Activated CD8-positive, alpha-beta memory T cell treated with anti-CD3 and anti-CD28 coated beads, Interleukin-2, amount 50 U/mL, for 4 hours (primary cell): ENCODE results near the gene EP400.
"Not testable (repeated sequence)": the region's sequence is repeated elsewhere in the genome, so short reads cannot be mapped to it uniquely, and the experiment has no call there.

ENCODE experiments used
- DNase-seq: peaks from one replicate; pipeline ENCODE4 v3.0.0-alpha.2; 2020

EP400 gene

GRCh38 chr12:131928711-131929580 is 20.8 kb upstream of the EP400 start, which contains the start of gene PUS1:
Gene PUS1 (plus strand): TSS chr12:131929276. CDS start chr12:131929723, 447 bp downstream.
- peak; percentile 92 for DNase-seq

GRCh38 chr12:131929581-131930456 is 19.9 kb upstream of the EP400 start:
- DNase-seq: peak; percentile 35

GRCh38 chr12:131930510-131930909 is 19.2 kb upstream of the EP400 start:
- DNase-seq: no peak

- DNase-seq: no peak
These were observed 16.4 kb upstream of the EP400 start for GRCh38 chr12:131933387-131933786.

- no peak for DNase-seq
These were observed 15.2 kb upstream of the EP400 start for GRCh38 chr12:131934535-131934934.

GRCh38 chr12:131938082-131938481 is 11.7 kb upstream of the EP400 start:
- no peak for DNase-seq

- DNase-seq: no peak
These were observed 10.7 kb upstream of the EP400 start for GRCh38 chr12:131939007-131939406.

- DNase-seq: no peak
These were observed 9.6 kb upstream of the EP400 start for GRCh38 chr12:131940141-131940547.

- no peak for DNase-seq
These were observed 8.4 kb upstream of the EP400 start for GRCh38 chr12:131941116-131941986.

- DNase-seq: no peak
These were observed 7.8 kb upstream of the EP400 start for GRCh38 chr12:131941987-131942341.

- no peak for DNase-seq
These were observed 7.1 kb upstream of the EP400 start for GRCh38 chr12:131942671-131943070.

GRCh38 chr12:131943389-131943788 is 6.4 kb upstream of the EP400 start:
- no peak for DNase-seq

GRCh38 chr12:131943876-131944275 is 5.9 kb upstream of the EP400 start:
- no peak for DNase-seq

GRCh38 chr12:131944601-131945251 is 5.0 kb upstream of the EP400 start:
- DNase-seq: no peak

GRCh38 chr12:131946757-131947156 is 3.0 kb upstream of the EP400 start:
- DNase-seq: no peak

- DNase-seq: no peak
These were observed 2.2 kb upstream of the EP400 start for GRCh38 chr12:131947482-131948027.

GRCh38 chr12:131948166-131948712 is 1.5 kb upstream of the EP400 start:
- DNase-seq: no peak

GRCh38 chr12:131948713-131949430 is 870 bp upstream of the EP400 start:
- DNase-seq: not testable (repeated sequence)

- DNase-seq: peak; percentile 52
These were observed 606 bp downstream of the EP400 start for GRCh38 chr12:131950182-131950913.

- DNase-seq: not testable (repeated sequence)
These were observed 4.1 kb downstream of the EP400 start for GRCh38 chr12:131953810-131954209.
